Neuronal stem cell (in vitro differentiated cells): ENCODE measurements around the gene ELF2.
"Not testable (repeated sequence)": the region's sequence is repeated elsewhere in the genome, so short reads cannot be mapped to it uniquely, and the experiment has no call there.

Experiments used
- DNase-seq: peaks from one replicate; pipeline ENCODE4 v3.0.0-alpha.2; 2013; ENCODE audit warnings: low spot score
- H2AFZ ChIP-seq: one replicate; pipeline ENCODE4 v1.6.1; 2013; ENCODE audit warnings: mild to moderate bottlenecking, low read length, inconsistent platforms
- H2AK5ac ChIP-seq: 2 replicates; pipeline ENCODE4 v1.6.1; 2013; ENCODE audit warnings: low read depth, mild to moderate bottlenecking, inconsistent platforms, low read length, moderate library complexity, mixed read lengths
- H2BK120ac ChIP-seq: 2 replicates; pipeline ENCODE4 v1.6.1; 2013; ENCODE audit warnings: low read depth, mild to moderate bottlenecking, inconsistent platforms, low read length, moderate library complexity, mixed read lengths
- H2BK12ac ChIP-seq: one replicate; pipeline ENCODE4 v1.6.1; 2013; ENCODE audit warnings: low read length, inconsistent platforms
- H2BK15ac ChIP-seq: 2 replicates; pipeline ENCODE4 v1.6.1; 2013; ENCODE audit warnings: mild to moderate bottlenecking, low read length, inconsistent platforms, mixed read lengths
- H2BK5ac ChIP-seq: one replicate; pipeline ENCODE4 v1.6.1; 2013; ENCODE audit warnings: inconsistent platforms, mild to moderate bottlenecking, low read length, moderate library complexity
- H3K14ac ChIP-seq: one replicate; pipeline ENCODE4 v1.6.1; 2013; ENCODE audit warnings: low read length, inconsistent platforms
- H3K18ac ChIP-seq: 2 replicates; pipeline ENCODE4 v1.6.1; 2013; ENCODE audit warnings: low read length, inconsistent platforms
- H3K23ac ChIP-seq: 2 replicates; pipeline ENCODE4 v1.6.1; 2013; ENCODE audit warnings: low read depth, mild to moderate bottlenecking, mixed read lengths, low read length, inconsistent platforms; ENCODE audit not compliant: poor library complexity
- H3K27ac ChIP-seq: replicated peaks from 3 replicates; pipeline ENCODE4 v1.5.1; 2013; ENCODE audit warnings: low read length, inconsistent platforms
- H3K27me3 ChIP-seq, 3 experiments: 2 replicates each; pipeline ENCODE4 v1.6.1; 2013; ENCODE audit warnings: low read length in 3 of 3, mild to moderate bottlenecking in 2 of 3, inconsistent platforms in 1 of 3, low read depth in 1 of 3, mixed read lengths in 1 of 3, moderate library complexity in 1 of 3; ENCODE audit not compliant: control insufficient read depth in 3 of 3, insufficient read depth in 3 of 3
- H3K36me3 ChIP-seq, 2 donors: replicated peaks in 1 of 2; 2 replicates each; pipeline ENCODE4 v1.6.1; 2013; ENCODE audit warnings: low read length in 2 of 2; ENCODE audit not compliant: control insufficient read depth in 2 of 2, insufficient read depth in 2 of 2
- H3K4ac ChIP-seq: 2 replicates; pipeline ENCODE4 v1.6.1; 2013; ENCODE audit warnings: inconsistent platforms, mild to moderate bottlenecking, low read length, moderate library complexity
- H3K4me1 ChIP-seq, 2 donors: 1 replicate in 1 of 2; 2 replicates in 1 of 2; pipeline ENCODE4 v1.6.1; 2013; ENCODE audit warnings: low read length in 2 of 2, low read depth in 1 of 2; ENCODE audit not compliant: control insufficient read depth in 2 of 2, insufficient read depth in 1 of 2
- H3K4me2 ChIP-seq: one replicate; pipeline ENCODE4 v1.6.1; 2013; ENCODE audit warnings: mild to moderate bottlenecking, low read length, inconsistent platforms; ENCODE audit not compliant: insufficient read depth, poor library complexity, severe bottlenecking
- H3K4me3 ChIP-seq, 2 donors: 2 replicates each; pipeline ENCODE4 v1.5.1; 2013; ENCODE audit warnings: low read length in 2 of 2, mild to moderate bottlenecking in 2 of 2, inconsistent platforms in 1 of 2, moderate library complexity in 1 of 2
- H3K79me1 ChIP-seq: one replicate; pipeline ENCODE4 v1.6.1; 2013; ENCODE audit warnings: low read depth, mild to moderate bottlenecking, inconsistent platforms, low read length, moderate library complexity
- H3K9ac ChIP-seq: one replicate; pipeline ENCODE4 v1.6.1; 2013; ENCODE audit warnings: mild to moderate bottlenecking, low read depth, low read length, inconsistent platforms; ENCODE audit not compliant: poor library complexity
- H3K9me3 ChIP-seq, 2 donors: replicated peaks in 1 of 2; 2 replicates each; pipeline versions ENCODE3 to v1.6.1; 2013; ENCODE audit warnings: low read length in 2 of 2, mild to moderate bottlenecking in 2 of 2, inconsistent platforms in 1 of 2, low read depth in 1 of 2, mixed read lengths in 1 of 2, moderate library complexity in 1 of 2; ENCODE audit not compliant: control insufficient read depth in 2 of 2, insufficient read depth in 1 of 2
- H4K8ac ChIP-seq: one replicate; pipeline ENCODE4 v1.6.1; 2013; ENCODE audit warnings: low read depth, mild to moderate bottlenecking, inconsistent platforms, low read length, moderate library complexity
- H4K91ac ChIP-seq: one replicate; pipeline ENCODE4 v1.6.1; 2013; ENCODE audit warnings: low read length, low read depth, mild to moderate bottlenecking, inconsistent platforms; ENCODE audit not compliant: poor library complexity
- WGBS, 2 donors: extraction: QIAGEN DNeasy Blood & Tissue Kit; methylation state at CpG; one replicate each; pipeline ENCODE4 v1.1.7; 2013; ENCODE audit warnings: missing lambda C conversion rate in 2 of 2, mixed read lengths in 1 of 2; ENCODE audit not compliant: insufficient read length in 2 of 2, insufficient replicate concordance in 1 of 2; ENCODE audit errors: extremely low coverage in 2 of 2; 5-methylcytosine and 5-hydroxymethylcytosine counted together

ELF2 gene

GRCh38 chr4:139011225-139011950 is 165.6 kb downstream of the ELF2 start:
- Histone ChIP-seq H3K4me1 (peaks cover 2 to 14% of the 10 kb centered on the region in 2 donors), H4K8ac (no peak overlapping the region), H3K4me2 (no peak overlapping the region), H3K27ac (no peak overlapping the region), H3K36me3 (no peaks in the 10 kb centered on the region), H2AK5ac (no peak overlapping the region), H2BK5ac (no peak overlapping the region), H3K9me3 (peaks cover 0 to 4% of the 10 kb centered on the region in 2 donors), H3K4me3 (no peak overlapping the region), H3K4ac (no peak overlapping the region), H3K14ac (no peak overlapping the region), H2BK12ac (no peak overlapping the region), H3K23ac (no peak overlapping the region), H2BK15ac (no peak overlapping the region), H3K18ac (no peak overlapping the region), H3K27me3 (no peaks in the 10 kb centered on the region), H2AFZ (no peak overlapping the region), H4K91ac (no peak overlapping the region), H3K9ac (no peak overlapping the region), H3K79me1 (no peaks in the 10 kb centered on the region), H2BK120ac (no peak overlapping the region)
- WGBS, 2 donors: 0% methylated on average over 1 of the region's 16 CpGs
- DNase-seq: no peak

GRCh38 chr4:139009702-139010101 is 167.3 kb downstream of the ELF2 start:
- Histone ChIP-seq H3K4ac (no peak overlapping the region), H2BK12ac (no peak overlapping the region), H3K79me1 (no peaks in the 10 kb centered on the region), H4K8ac (no peak overlapping the region), H2BK5ac (no peak overlapping the region), H3K4me2 (no peak overlapping the region), H3K4me3 (no peak overlapping the region), H3K18ac (no peak overlapping the region), H3K9me3 (peaks cover 0 to 4% of the 10 kb centered on the region in 2 donors), H3K27ac (no peak overlapping the region), H3K23ac (no peak overlapping the region), H2BK15ac (no peak overlapping the region), H3K4me1 (peaks cover 0 to 9% of the 10 kb centered on the region in 2 donors), H3K14ac (no peak overlapping the region), H4K91ac (no peak overlapping the region), H2BK120ac (no peak overlapping the region), H3K27me3 (no peaks in the 10 kb centered on the region), H2AFZ (no peak overlapping the region), H3K9ac (no peak overlapping the region), H3K36me3 (no peaks in the 10 kb centered on the region), H2AK5ac (no peak overlapping the region)
- no peak for DNase-seq
- no CpG with 5 or more reads among the region's 1 CpG for WGBS, 2 donors

GRCh38 chr4:139008278-139008677 is 168.7 kb downstream of the ELF2 start:
- not testable (repeated sequence) for H3K4me1 ChIP-seq
- no CpG with 5 or more reads among the region's 7 CpGs for WGBS, 2 donors

GRCh38 chr4:139007640-139008039 is 169.4 kb downstream of the ELF2 start:
- no peak overlapping the region for H2AFZ ChIP-seq
- no peaks in the 10 kb centered on the region for H3K36me3 ChIP-seq
- H3K27ac ChIP-seq: no peak overlapping the region
- no peak overlapping the region for H4K8ac ChIP-seq
- H2BK5ac ChIP-seq: no peak overlapping the region
- H3K9ac ChIP-seq: no peak overlapping the region
- no CpG with 5 or more reads among the region's 2 CpGs for WGBS, 2 donors
- no peak overlapping the region for H3K23ac ChIP-seq
- H3K27me3 ChIP-seq: no peaks in the 10 kb centered on the region
- H3K4me1 ChIP-seq: no peaks in the 10 kb centered on the region
- peaks cover 0 to 4% of the 10 kb centered on the region in 2 donors for H3K9me3 ChIP-seq
- no peak overlapping the region for H3K4me3 ChIP-seq
- no peak overlapping the region for H2BK12ac ChIP-seq
- no peak overlapping the region for H3K18ac ChIP-seq
- H2BK120ac ChIP-seq: no peak overlapping the region
- no peak overlapping the region for H3K4ac ChIP-seq
- no peak for DNase-seq
- no peaks in the 10 kb centered on the region for H3K79me1 ChIP-seq
- H2AK5ac ChIP-seq: no peak overlapping the region
- H2BK15ac ChIP-seq: no peak overlapping the region
- no peak overlapping the region for H3K4me2 ChIP-seq
- no peak overlapping the region for H4K91ac ChIP-seq
- H3K14ac ChIP-seq: no peak overlapping the region

More at GRCh38 chr4:139008278-139008677, 168.7 kb downstream of the ELF2 start:
- not testable (repeated sequence) for H2BK15ac ChIP-seq, H2BK12ac ChIP-seq, H4K91ac ChIP-seq, H3K27ac ChIP-seq, H3K23ac ChIP-seq, H3K9me3 ChIP-seq, H3K18ac ChIP-seq, H3K9ac ChIP-seq, H3K4ac ChIP-seq, DNase-seq, H3K27me3 ChIP-seq, H2AK5ac ChIP-seq, H3K36me3 ChIP-seq, H2BK5ac ChIP-seq, H2AFZ ChIP-seq, H3K4me3 ChIP-seq, H3K79me1 ChIP-seq, H3K4me2 ChIP-seq, H3K14ac ChIP-seq, H2BK120ac ChIP-seq, H4K8ac ChIP-seq
